NCI-H1694 (cell line): ENCODE data around the gene PPP1R7.
"Not testable (repeated sequence)": the region's sequence is repeated elsewhere in the genome, so short reads cannot be mapped to it uniquely, and the experiment has no call there.

Source experiments
- DNase-seq: peaks from one replicate; lab custom pipeline; 2025; lab: John Stamatoyannopoulos, UW

The PPP1R7 gene

GRCh38 chr2:241195506-241196130 is 45.4 kb downstream of the PPP1R7 start:
- no peak for DNase-seq

GRCh38 chr2:241197246-241197645 is 47.0 kb downstream of the PPP1R7 start:
- not testable (repeated sequence) for DNase-seq

- DNase-seq = no peak
Measured at GRCh38 chr2:241197947-241198346, 47.7 kb downstream of the PPP1R7 start.

- no peak for DNase-seq
Measured at GRCh38 chr2:241198381-241199279, 48.4 kb downstream of the PPP1R7 start.

GRCh38 chr2:241199286-241199685 is 49.0 kb downstream of the PPP1R7 start:
- no peak for DNase-seq

DNA sequence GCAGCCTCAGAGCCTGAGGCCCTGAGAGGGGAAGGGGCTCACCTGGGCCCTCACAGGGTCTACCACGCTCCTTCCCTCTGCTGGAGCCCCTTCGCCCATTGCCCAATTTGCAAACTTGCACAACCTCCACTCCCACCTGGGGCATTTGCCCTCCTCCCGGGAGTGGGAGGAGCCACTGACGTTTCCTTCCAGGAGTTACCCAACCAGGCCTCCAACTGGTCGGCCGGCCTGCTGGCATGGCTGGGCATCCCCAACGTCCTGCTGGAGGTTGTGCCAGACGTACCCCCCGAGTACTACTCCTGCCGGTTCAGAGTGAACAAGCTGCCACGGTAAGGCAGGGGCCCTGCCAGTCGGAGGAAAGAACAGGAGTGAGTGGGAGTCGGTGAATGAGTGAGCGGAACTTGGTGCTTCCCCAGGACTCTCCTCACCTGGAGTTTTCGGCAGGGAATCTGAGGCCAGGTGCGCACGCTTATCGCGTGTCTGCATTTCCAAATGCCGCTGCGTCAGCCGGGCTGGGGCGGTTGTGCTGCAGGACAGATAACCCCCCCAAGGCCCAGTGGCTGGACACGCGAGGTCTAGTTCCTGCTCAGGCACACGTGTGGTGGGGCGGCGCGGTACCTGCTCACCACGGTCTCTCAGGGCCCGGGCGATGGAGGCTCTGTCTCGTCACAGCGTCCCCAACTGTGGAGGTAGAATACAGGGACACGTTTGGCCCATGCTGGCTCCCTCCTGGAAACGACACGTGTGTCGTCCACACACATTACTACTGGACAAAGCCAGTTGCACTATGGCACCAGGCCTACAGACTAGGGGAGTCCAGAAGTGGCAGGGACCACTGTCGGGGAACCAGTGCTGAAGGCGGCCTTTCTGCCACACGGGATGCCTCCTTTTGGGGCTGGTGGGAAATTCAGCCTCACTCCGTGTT is 49.9 kb downstream of the PPP1R7 start:
- no peak for DNase-seq

- DNase-seq = no peak
Measured at GRCh38 chr2:241200822-241201395, 50.6 kb downstream of the PPP1R7 start.

GRCh38 chr2:241201445-241202267 is 51.4 kb downstream of the PPP1R7 start:
- no peak for DNase-seq

GRCh38 chr2:241202268-241202585 is 52.0 kb downstream of the PPP1R7 start:
- DNase-seq = no peak

GRCh38 chr2:241202681-241203080 is 52.4 kb downstream of the PPP1R7 start:
- DNase-seq = no peak

- DNase-seq = no peak
Measured at GRCh38 chr2:241203218-241204009, 53.1 kb downstream of the PPP1R7 start.

DNA sequence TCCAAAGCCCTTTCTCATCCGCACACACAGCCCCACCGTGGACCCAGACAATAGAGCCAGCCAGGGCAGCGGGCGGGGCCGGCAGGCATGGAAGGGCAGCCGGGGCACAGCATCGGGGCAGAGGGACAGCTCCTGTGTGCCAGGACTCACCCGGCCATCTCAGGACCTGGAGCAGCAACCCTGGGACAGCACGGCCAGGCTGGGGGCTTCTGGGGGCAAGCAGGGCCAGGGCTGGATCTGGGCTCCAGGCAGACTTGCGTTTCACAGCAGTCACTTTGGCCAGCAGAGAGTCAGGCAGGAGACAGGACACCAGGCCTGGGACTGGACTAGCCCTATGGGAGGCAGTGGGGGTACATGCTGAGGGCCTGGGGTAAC is 53.7 kb downstream of the PPP1R7 start:
- DNase-seq = no peak

- no peak for DNase-seq
Measured at GRCh38 chr2:241204490-241204889, 54.2 kb downstream of the PPP1R7 start.

DNA sequence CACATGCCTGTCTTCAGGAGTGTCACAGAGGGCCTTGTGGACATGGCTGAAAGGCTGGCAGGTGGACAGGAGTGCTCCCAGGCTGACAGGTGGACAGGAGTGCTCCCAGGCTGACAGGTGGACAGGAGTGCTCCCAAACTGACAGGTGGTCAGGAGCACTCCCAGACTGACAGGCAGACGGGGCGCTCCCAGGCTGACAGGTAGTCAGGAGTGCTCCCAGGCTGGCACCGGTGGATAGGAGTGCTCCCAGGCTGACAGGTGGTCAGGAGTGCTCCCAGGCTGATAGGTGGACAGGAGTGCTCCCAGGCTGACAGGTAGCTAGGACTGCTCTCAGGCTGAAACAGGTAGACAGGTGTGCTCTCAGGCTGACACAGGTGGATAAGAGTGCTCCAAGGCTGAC is 54.8 kb downstream of the PPP1R7 start:
- DNase-seq = no peak

- no peak for DNase-seq
Measured at GRCh38 chr2:241207151-241207550, 56.9 kb downstream of the PPP1R7 start.

- no peak for DNase-seq
Measured at GRCh38 chr2:241207641-241208040, 57.4 kb downstream of the PPP1R7 start.

DNA sequence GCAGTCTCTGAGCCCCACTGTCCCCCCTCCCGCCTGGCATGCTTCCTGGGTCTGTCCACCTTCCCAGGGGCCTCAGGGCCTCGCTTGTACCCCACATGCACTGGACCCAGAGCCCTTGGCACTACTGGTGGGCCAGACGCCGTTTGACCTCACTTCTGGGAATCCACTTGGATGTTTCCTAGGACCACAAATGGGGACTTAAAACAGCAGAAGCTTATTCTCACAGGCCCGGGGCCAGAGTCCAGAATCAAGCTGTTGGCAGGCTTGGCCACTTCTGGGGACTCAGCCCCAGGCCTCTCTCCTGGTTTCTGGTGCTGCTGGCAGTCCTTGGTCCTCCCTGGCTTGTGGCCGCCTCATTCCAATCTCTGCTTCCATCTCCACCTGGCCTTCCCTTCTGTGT is 57.8 kb downstream of the PPP1R7 start:
- DNase-seq = no peak

GRCh38 chr2:241209271-241209670 is 59.0 kb downstream of the PPP1R7 start:
- no peak for DNase-seq

- DNase-seq = no peak
Measured at GRCh38 chr2:241211276-241211675, 61.0 kb downstream of the PPP1R7 start.

DNA sequence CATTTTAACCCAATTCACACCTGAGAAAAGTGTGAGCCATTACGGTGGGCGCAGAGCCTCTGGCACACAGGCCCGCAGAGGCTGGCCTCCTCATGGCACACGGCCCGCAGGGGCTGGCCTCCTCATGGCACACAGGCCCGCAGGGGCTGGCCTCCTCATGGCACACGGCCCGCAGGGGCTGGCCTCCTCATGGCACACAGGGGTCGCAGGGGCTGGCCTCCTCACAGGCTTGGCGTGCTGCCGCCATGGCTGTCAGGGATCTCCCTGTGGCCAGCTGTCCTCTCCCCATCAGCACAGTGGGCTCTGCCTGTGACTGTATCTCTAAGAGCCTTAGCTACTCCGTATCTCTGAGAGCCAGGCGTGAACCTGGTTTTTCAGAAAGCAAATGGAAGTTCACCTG is 62.8 kb downstream of the PPP1R7 start:
- no peak for DNase-seq

GRCh38 chr2:241213567-241213966 is 63.3 kb downstream of the PPP1R7 start:
- no peak for DNase-seq
